K562 (cell line): Measurements from ENCODE around the gene AHSG. TPM values are rescaled to one million over a fixed set of nuclear protein-coding genes. Genes with fewer than 3 reads are reported as not detected.

Experiments used
- BRD4 ChIP-seq: fragments of 200-600 bp; sonication (generic); IDR thresholded peaks from 2 replicates; pipeline ENCODE4 v1.6.1; 2017; ENCODE audit warnings: inconsistent platforms
- CEBPB ChIP-seq: fragments of 450-650 bp; IDR thresholded peaks from 2 replicates; pipeline ENCODE4 v1.6.1; 2016; ENCODE audit warnings: missing genetic modification characterization, missing compliant biosample characterization
- DPF2 ChIP-seq: fragments of 450-650 bp; IDR thresholded peaks from 2 replicates; pipeline ENCODE4 v1.6.1; 2016
- E2F3 ChIP-seq: fragments of 250-450 bp; sonication (Bioruptor Pico); IDR thresholded peaks from 2 replicates; pipeline ENCODE4 v1.4.0; 2020; ENCODE audit warnings: mild to moderate bottlenecking
- FOXP1 ChIP-seq: sonication (generic); formaldehyde crosslinking; IDR thresholded peaks from 2 replicates; pipeline ENCODE4 v1.8.0; 2022; ENCODE audit warnings: mild to moderate bottlenecking, missing genetic modification reagents
- HMBOX1 ChIP-seq: sonication (generic); IDR thresholded peaks from 2 replicates; pipeline ENCODE4 v1.6.1; 2016
- KAT8 ChIP-seq: fragments of 450-650 bp; IDR thresholded peaks from 2 replicates; pipeline ENCODE4 v1.6.1; 2016; ENCODE audit warnings: low read depth, mild to moderate bottlenecking
- MXI1 ChIP-seq: IDR thresholded peaks from 2 replicates; pipeline ENCODE4 v1.6.1; 2011; ENCODE audit warnings: low read depth, mild to moderate bottlenecking, improper control_type of control experiment, low read length
- PBX2 ChIP-seq, 2 experiments: IDR thresholded peaks in 1 of 2; conservative IDR thresholded peaks in 1 of 2; 2 replicates each; pipeline ENCODE4 v1.6.1; 2016; ENCODE audit warnings: low read depth in 2 of 2, mild to moderate bottlenecking in 1 of 2, missing compliant biosample characterization in 1 of 2, missing genetic modification characterization in 1 of 2, moderate library complexity in 1 of 2
- PKNOX1 ChIP-seq: fragments of 450-650 bp; IDR thresholded peaks from 2 replicates; pipeline ENCODE4 v1.6.1; 2016
- PURB ChIP-seq: sonication (generic); formaldehyde crosslinking; IDR thresholded peaks from 2 replicates; pipeline ENCODE4 v1.9.0; 2021; ENCODE audit warnings: low read depth, mild to moderate bottlenecking, missing genetic modification reagents
- SMARCB1 ChIP-seq: IDR thresholded peaks from 2 replicates; pipeline ENCODE4 v1.6.1; 2011; ENCODE audit warnings: improper control_type of control experiment, low read depth; ENCODE audit not compliant: insufficient read length
- SUPT5H ChIP-seq: fragments of 450-650 bp; IDR thresholded peaks from 2 replicates; pipeline ENCODE4 v1.6.1; 2016
- ZBTB11 ChIP-seq, 3 experiments: fragments of 200-800 bp in 1 of 3; fragments of 250-450 bp in 1 of 3; fragments of 450-650 bp in 1 of 3; sonication (Bioruptor Pico) in 1 of 3; sonication (Bioruptor generic) in 1 of 3; formaldehyde crosslinking in 1 of 3; IDR thresholded peaks; 2 replicates each; pipeline versions ENCODE4 v1.6.1 to v1.8.0; 2016 to 2022; ENCODE audit warnings: mild to moderate bottlenecking in 2 of 3, missing genetic modification characterization in 2 of 3, missing compliant biosample characterization in 1 of 3, moderate library complexity in 1 of 3
- ZFP30 ChIP-seq: fragments of 250-450 bp; sonication (Bioruptor Pico); IDR thresholded peaks from 2 replicates; pipeline ENCODE4 v1.8.0; 2022; ENCODE audit warnings: moderate library complexity, mild to moderate bottlenecking, inconsistent platforms, borderline replicate concordance
- ZNF165 ChIP-seq: fragments of 250-450 bp; sonication (Bioruptor Pico); IDR thresholded peaks from 2 replicates; pipeline ENCODE4 v1.4.0; 2020; ENCODE audit warnings: borderline replicate concordance
- ZNF239 ChIP-seq: fragments of 250-450 bp; sonication (Bioruptor Pico); IDR thresholded peaks from 2 replicates; pipeline ENCODE4 v1.4.0; 2020; ENCODE audit warnings: mild to moderate bottlenecking
- ZNF263 ChIP-seq: sonication (generic); formaldehyde crosslinking; IDR thresholded peaks from 2 replicates; pipeline ENCODE4 v1.8.0; 2022; ENCODE audit warnings: mild to moderate bottlenecking, missing genetic modification reagents, borderline replicate concordance
- ZNF282 ChIP-seq: sonication (generic); formaldehyde crosslinking; IDR thresholded peaks from 2 replicates; pipeline ENCODE4 v1.8.1; 2023; ENCODE audit warnings: missing genetic modification reagents
- ZNF324 ChIP-seq: fragments of 250-450 bp; sonication (Bioruptor Pico); IDR thresholded peaks from 2 replicates; pipeline ENCODE4 v1.4.0; 2020; ENCODE audit warnings: mild to moderate bottlenecking
- ZNF644 ChIP-seq: fragments of 200-800 bp; sonication (Bioruptor generic); IDR thresholded peaks from 2 replicates; pipeline ENCODE4 v1.6.1; 2016; ENCODE audit warnings: low read depth, missing genetic modification characterization, missing compliant biosample characterization
- polyA plus RNA-seq, 8 experiments: library from polyadenylated mRNA; depleted of rRNA in 4 of 8; stranded (reverse) in 5 of 8; unstranded in 3 of 8; fragments of >200 nt; fragmentation: Nextera tagmentation in 2 of 8; fragmentation: Illumina TruSeq in 1 of 8; extraction: Ambion mirVana in 2 of 8; extraction: Trizol in 1 of 8; gene quantifications; 2 replicates each; pipeline versions ENCODE4 v1.2.1 to v1.2.3, GENCODE V29; 2011 to 2014; ENCODE audit warnings: inconsistent platforms in 1 of 8, missing spikeins in 1 of 8
- total RNA-seq, 7 experiments: library from RNA; depleted of rRNA in 6 of 7; stranded (reverse); fragments of >200 nt in 6 of 7; fragmentation: Illumina TruSeq in 2 of 7; extraction: Trizol in 2 of 7; gene quantifications; 2 replicates each; pipeline versions ENCODE4 v1.2.1 to v1.2.3, GENCODE V29; 2011 to 2021; ENCODE audit warnings: low replicate concordance in 1 of 7

The AHSG gene
- total and polyA plus RNA-seq, 9 of the 15 experiments (the other 6 are each of a cell fraction or from before 2014, with no cell fraction given) = 0.69 TPM; not detected in 8

GRCh38 chr3:186599142-186599784 lies 13.6 kb upstream of the AHSG start (continued):
- TF ChIP-seq HMBOX1 (no peak), PBX2 (CRISPR knock-in tag; IDR thresholded peaks at IDR 0.05; ENCODE audit: low read depth) (no peak), PBX2 (tag; conservative IDR thresholded peaks at IDR 0.05; ENCODE audit: low read depth) (no peak), ZNF644 (tag) (no peak), ZNF239 (CRISPR knock-in tag) (no peak), ZFP30 (CRISPR knock-in tag) (no peak), PKNOX1 (no peak), ZNF282 (CRISPR knock-in tag) (no peak), CEBPB (tag) (no peak), BRD4 (no peak), SUPT5H (no peak), ZNF165 (CRISPR knock-in tag) (no peak; the same call in 1 of the 2 replicates), ZNF263 (no peak), E2F3 (CRISPR knock-in tag) (no peak), FOXP1 (CRISPR knock-in tag) (no peak), ZNF324 (CRISPR knock-in tag) (no peak), ZBTB11 (CRISPR knock-in tag; IDR thresholded peaks at IDR 0.05) (no peak), SMARCB1 (no peak), DPF2 (no peak), MXI1 (no peak), PURB (CRISPR knock-in tag) (no peak), KAT8 (no peak)
